ENCODE results near the gene ADGB.

Gene ADGB

DNA sequence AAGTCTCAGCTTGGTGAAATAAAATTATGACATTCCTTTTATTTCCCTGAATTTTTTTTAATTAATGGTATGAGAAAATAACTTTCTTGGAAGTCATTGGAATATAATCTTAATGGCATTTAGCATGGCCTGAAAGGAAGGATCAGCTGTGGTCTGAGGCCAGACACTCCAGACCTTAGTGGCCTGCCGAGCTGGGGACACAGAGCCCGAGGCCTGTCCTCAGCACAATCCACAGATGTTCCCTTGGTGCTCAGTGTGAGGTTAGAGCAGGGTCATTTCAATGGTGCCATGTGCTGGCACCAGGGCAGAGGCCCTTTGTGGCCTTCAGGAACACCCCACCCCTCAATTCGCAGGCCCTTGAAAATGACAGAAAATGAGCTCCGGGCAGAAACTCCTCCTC lies 120.6 kb downstream of the ADGB start:
- no peaks in the 10 kb centered on the region for H3K27me3 ChIP-seq (ENCODE audit: insufficient read depth, low read length)
- H3K4me3 ChIP-seq (ENCODE audit: low read length), result no peak overlapping the region
- no peak overlapping the region for H2AFZ ChIP-seq (ENCODE audit: low read depth, low read length)
- H3K4me1 ChIP-seq (ENCODE audit: insufficient read depth, low read length), result no peaks in the 10 kb centered on the region
- no peaks in the 10 kb centered on the region for H3K9me3 ChIP-seq (ENCODE audit: low read length)
- no peaks in the 10 kb centered on the region for H3K36me3 ChIP-seq (ENCODE audit: insufficient read depth, low read length)

DNA sequence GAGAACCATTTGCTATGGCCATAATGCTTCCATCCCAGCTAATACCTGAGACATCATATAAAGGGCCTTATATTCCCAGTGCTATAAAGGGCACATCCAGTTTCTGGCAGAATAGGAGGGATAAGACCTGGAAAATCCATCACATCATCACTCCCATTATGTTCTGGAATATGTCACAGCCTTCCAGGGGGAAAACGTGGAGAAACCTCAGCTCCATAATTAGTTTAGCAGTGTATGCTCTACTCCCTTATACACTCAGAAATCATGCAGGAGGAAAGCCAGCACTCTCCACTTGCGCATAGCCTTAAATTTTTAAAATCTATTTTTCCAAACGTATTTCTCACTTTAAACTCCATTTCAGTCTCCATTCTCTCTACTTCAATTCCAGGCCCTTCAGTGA lies 140.9 kb downstream of the ADGB start:
- no peak overlapping the region for H3K4me3 ChIP-seq (ENCODE audit: low read length)
- no peaks in the 10 kb centered on the region for H3K27me3 ChIP-seq (ENCODE audit: insufficient read depth, low read length)
- H3K4me1 ChIP-seq (ENCODE audit: insufficient read depth, low read length), result no peaks in the 10 kb centered on the region
- no peaks in the 10 kb centered on the region for H3K9me3 ChIP-seq (ENCODE audit: low read length)
- no peaks in the 10 kb centered on the region for H3K36me3 ChIP-seq (ENCODE audit: insufficient read depth, low read length)
- H2AFZ ChIP-seq (ENCODE audit: low read depth, low read length), result no peak overlapping the region

- Histone ChIP-seq H3K9me3 (ENCODE audit: low read length) (no peaks in the 10 kb centered on the region), H3K4me1 (ENCODE audit: insufficient read depth, low read length) (no peaks in the 10 kb centered on the region), H3K4me3 (ENCODE audit: low read length) (no peak overlapping the region), H3K36me3 (ENCODE audit: insufficient read depth, low read length) (no peaks in the 10 kb centered on the region), H3K27me3 (ENCODE audit: insufficient read depth, low read length) (no peaks in the 10 kb centered on the region), H2AFZ (ENCODE audit: low read depth, low read length) (no peak overlapping the region)
These were observed 142.8 kb downstream of the ADGB start for GRCh38 chr6:146741609-146742008.

GRCh38 chr6:146753306-146753705 lies 154.5 kb downstream of the ADGB start:
- H2AFZ ChIP-seq (ENCODE audit: low read depth, low read length), result no peak overlapping the region
- no peaks in the 10 kb centered on the region for H3K27me3 ChIP-seq (ENCODE audit: insufficient read depth, low read length)
- no peaks in the 10 kb centered on the region for H3K36me3 ChIP-seq (ENCODE audit: insufficient read depth, low read length)
- H3K4me3 ChIP-seq (ENCODE audit: low read length), result no peak overlapping the region
- no peaks in the 10 kb centered on the region for H3K4me1 ChIP-seq (ENCODE audit: insufficient read depth, low read length)
- H3K9me3 ChIP-seq (ENCODE audit: low read length), result no peaks in the 10 kb centered on the region

DNA sequence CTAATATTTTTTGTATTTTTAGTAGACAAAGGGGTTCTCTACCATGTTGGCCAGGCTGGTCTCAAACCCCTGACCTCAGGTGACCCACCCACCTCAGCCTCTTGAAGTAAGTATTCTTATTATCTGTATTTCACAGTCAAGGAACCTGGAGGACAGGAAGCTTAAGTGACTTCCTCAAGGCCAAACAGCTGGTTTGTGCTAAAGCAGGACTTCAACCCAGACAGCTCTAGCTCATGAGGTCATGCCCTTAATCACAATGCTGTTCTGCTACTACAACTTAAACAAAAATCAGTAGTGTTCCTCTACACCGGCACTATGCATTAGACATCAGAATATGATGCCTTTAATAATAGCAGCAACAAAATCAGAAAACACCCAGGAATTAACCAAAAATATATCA lies 168.9 kb downstream of the ADGB start:
- H3K4me1 ChIP-seq (ENCODE audit: insufficient read depth, low read length), result no peaks in the 10 kb centered on the region
- no peak overlapping the region for H2AFZ ChIP-seq (ENCODE audit: low read depth, low read length)
- no peaks in the 10 kb centered on the region for H3K9me3 ChIP-seq (ENCODE audit: low read length)
- H3K4me3 ChIP-seq (ENCODE audit: low read length), result no peak overlapping the region
- H3K27me3 ChIP-seq (ENCODE audit: insufficient read depth, low read length), result no peaks in the 10 kb centered on the region
- H3K36me3 ChIP-seq (ENCODE audit: insufficient read depth, low read length), result no peaks in the 10 kb centered on the region

- Histone ChIP-seq H3K27me3 (ENCODE audit: insufficient read depth, low read length) (no peaks in the 10 kb centered on the region), H3K36me3 (ENCODE audit: insufficient read depth, low read length) (no peaks in the 10 kb centered on the region), H3K4me1 (ENCODE audit: insufficient read depth, low read length) (no peaks in the 10 kb centered on the region), H3K9me3 (ENCODE audit: low read length) (no peaks in the 10 kb centered on the region), H2AFZ (ENCODE audit: low read depth, low read length) (no peak overlapping the region), H3K4me3 (ENCODE audit: low read length) (no peak overlapping the region)
These were observed 169.9 kb downstream of the ADGB start for GRCh38 chr6:146768722-146769121.

DNA sequence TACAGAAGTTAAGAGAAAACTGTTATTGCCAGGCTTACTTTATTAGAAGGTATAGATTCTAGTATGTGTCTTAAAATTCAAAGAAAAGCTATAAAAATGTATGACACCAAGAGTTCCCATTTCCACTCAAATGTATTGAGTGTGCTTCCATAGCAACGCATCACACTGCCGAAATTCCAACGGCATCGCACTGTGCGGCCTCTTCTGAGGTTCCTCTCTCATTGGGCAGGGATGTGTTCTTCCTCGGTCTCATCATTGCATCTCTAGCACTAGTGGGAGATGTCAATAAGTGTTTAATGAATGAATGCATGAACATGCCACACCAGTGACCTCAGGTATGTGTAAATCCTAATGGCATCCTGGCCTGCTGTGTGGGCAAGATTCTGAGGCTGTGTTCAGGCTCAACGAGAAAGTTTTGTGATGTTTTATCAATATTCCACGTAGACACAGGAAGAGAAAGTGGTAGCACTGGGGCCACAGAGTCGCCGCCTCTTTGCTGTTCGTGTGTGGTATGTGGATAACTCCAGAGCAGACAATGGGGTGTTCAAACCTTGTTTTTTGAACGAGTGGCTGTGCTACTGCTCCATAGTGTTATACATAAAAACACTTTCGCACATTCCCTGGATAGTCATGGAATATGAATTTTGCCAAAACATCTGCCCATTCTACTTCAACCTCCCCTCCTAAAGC lies 171.6 kb downstream of the ADGB start:
- no peaks in the 10 kb centered on the region for H3K4me1 ChIP-seq (ENCODE audit: insufficient read depth, low read length)
- no peaks in the 10 kb centered on the region for H3K9me3 ChIP-seq (ENCODE audit: low read length)
- H3K4me3 ChIP-seq (ENCODE audit: low read length), result no peak overlapping the region
- no peaks in the 10 kb centered on the region for H3K36me3 ChIP-seq (ENCODE audit: insufficient read depth, low read length)
- H2AFZ ChIP-seq (ENCODE audit: low read depth, low read length), result no peak overlapping the region
- no peaks in the 10 kb centered on the region for H3K27me3 ChIP-seq (ENCODE audit: insufficient read depth, low read length)

DNA sequence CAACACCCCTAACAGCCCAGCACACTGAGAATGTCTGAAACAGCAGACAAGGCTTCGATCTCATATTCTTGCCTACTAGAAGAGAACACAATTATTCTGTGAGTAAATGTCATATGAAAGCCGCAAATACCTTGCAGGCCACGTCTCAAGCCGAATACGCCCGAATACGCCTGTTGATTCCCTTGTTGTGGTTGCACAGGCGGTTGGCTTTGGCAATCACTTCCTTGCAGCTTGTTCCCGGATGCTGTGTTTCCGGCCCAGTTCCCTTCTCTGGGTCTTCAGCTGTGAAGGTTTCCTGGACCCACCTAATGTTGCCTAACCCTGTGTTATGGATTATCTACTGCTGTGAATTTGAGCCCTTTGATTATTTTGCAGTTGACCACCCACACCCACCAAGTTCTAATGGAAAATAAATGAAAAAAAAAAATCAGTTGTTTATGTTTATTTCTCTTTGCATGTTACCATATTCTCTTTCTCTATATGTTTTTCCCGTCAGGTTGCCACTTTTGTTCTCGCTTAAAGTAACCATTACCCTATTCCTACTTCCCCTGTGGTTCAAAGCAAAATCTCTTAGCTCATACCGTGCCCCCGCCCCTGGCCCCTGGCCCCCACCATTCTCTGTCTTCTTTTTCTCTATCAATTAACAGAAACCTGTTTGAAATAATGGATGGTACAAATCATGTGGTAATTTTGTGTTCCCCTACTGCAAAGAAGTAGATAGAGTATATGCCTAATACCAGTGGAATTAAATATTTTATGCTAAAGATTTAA lies 172.4 kb downstream of the ADGB start:
- H3K4me3 ChIP-seq (ENCODE audit: low read length), result no peak overlapping the region
- no peaks in the 10 kb centered on the region for H3K9me3 ChIP-seq (ENCODE audit: low read length)

GRCh38 chr6:146775220-146775619 lies 176.4 kb downstream of the ADGB start:
- Histone ChIP-seq H3K27me3 (ENCODE audit: insufficient read depth, low read length) (no peaks in the 10 kb centered on the region), H3K4me3 (ENCODE audit: low read length) (no peak overlapping the region), H3K9me3 (ENCODE audit: low read length) (no peaks in the 10 kb centered on the region), H2AFZ (ENCODE audit: low read depth, low read length) (no peak overlapping the region), H3K4me1 (ENCODE audit: insufficient read depth, low read length) (no peaks in the 10 kb centered on the region), H3K36me3 (ENCODE audit: insufficient read depth, low read length) (no peaks in the 10 kb centered on the region)

More for the DNA sequence above, 172.4 kb downstream of the ADGB start:
- Histone ChIP-seq H2AFZ (ENCODE audit: low read depth, low read length) (no peak overlapping the region), H3K36me3 (ENCODE audit: insufficient read depth, low read length) (no peaks in the 10 kb centered on the region), H3K4me1 (ENCODE audit: insufficient read depth, low read length) (no peaks in the 10 kb centered on the region), H3K27me3 (ENCODE audit: insufficient read depth, low read length) (no peaks in the 10 kb centered on the region)

DNA sequence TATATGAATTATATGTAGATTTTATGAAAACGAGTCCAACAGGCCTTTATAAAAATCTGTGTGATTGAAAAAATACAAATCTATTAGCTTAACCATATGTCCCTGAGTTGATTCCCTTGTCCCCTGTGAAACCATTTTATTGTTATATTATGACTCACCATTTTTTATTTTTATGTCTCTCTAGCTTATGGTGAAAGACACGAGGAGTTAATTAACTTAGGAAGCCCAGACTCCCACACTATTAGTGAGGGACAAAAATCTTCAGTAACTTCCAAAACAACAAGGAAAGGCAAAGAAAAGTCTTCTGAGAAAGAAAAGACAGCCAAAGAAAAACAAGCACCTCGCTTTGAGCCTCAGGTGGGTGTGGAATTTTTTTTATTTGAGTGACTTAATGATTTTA lies 183.1 kb downstream of the ADGB start:
- H3K27me3 ChIP-seq (ENCODE audit: insufficient read depth, low read length), result no peaks in the 10 kb centered on the region
- H3K9me3 ChIP-seq (ENCODE audit: low read length), result no peaks in the 10 kb centered on the region
- no peaks in the 10 kb centered on the region for H3K36me3 ChIP-seq (ENCODE audit: insufficient read depth, low read length)
- H3K4me3 ChIP-seq (ENCODE audit: low read length), result no peak overlapping the region
- H2AFZ ChIP-seq (ENCODE audit: low read depth, low read length), result no peak overlapping the region
- H3K4me1 ChIP-seq (ENCODE audit: insufficient read depth, low read length), result no peaks in the 10 kb centered on the region

DNA sequence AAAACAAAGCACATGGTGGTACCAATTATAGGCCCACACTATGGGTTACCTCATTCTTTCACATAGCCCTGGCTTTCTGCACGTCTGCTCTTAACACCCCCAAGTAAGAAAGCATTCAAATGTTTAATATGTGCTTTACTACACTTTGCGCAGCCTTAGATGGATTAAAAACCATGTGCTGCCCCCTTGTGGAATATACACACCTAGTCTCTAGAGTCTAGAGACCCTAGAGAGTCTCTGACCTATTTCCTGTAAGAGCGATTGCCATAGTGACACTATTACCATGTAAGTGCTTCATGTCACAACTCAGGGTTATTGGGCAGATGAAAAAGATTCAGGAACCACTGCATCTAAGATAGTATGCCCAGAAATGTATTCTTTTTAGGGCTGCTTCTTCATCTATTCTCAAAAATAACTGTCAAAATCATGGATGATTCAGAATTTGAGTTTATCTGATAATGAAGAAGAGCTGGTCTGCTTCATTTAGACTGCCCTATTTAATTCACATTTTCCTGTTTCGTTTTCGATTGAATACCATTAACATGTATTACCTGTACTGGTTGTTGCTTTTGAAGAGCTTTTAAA lies 186.3 kb downstream of the ADGB start:
- H3K4me3 ChIP-seq (ENCODE audit: low read length), result no peak overlapping the region
- H3K4me1 ChIP-seq (ENCODE audit: insufficient read depth, low read length), result no peaks in the 10 kb centered on the region
- no peaks in the 10 kb centered on the region for H3K9me3 ChIP-seq (ENCODE audit: low read length)
- no peaks in the 10 kb centered on the region for H3K27me3 ChIP-seq (ENCODE audit: insufficient read depth, low read length)
- no peak overlapping the region for H2AFZ ChIP-seq (ENCODE audit: low read depth, low read length)
- no peaks in the 10 kb centered on the region for H3K36me3 ChIP-seq (ENCODE audit: insufficient read depth, low read length)

GRCh38 chr6:146787876-146788508 lies 189.2 kb downstream of the ADGB start:
- Histone ChIP-seq H3K27me3 (ENCODE audit: insufficient read depth, low read length) (no peaks in the 10 kb centered on the region), H3K9me3 (ENCODE audit: low read length) (no peaks in the 10 kb centered on the region), H3K4me3 (ENCODE audit: low read length) (no peak overlapping the region), H3K4me1 (ENCODE audit: insufficient read depth, low read length) (no peaks in the 10 kb centered on the region), H3K36me3 (ENCODE audit: insufficient read depth, low read length) (no peaks in the 10 kb centered on the region), H2AFZ (ENCODE audit: low read depth, low read length) (no peak overlapping the region)

GRCh38 chr6:146790561-146791091 lies 191.9 kb downstream of the ADGB start:
- Histone ChIP-seq H3K36me3 (ENCODE audit: insufficient read depth, low read length) (no peaks in the 10 kb centered on the region), H3K4me1 (ENCODE audit: insufficient read depth, low read length) (no peaks in the 10 kb centered on the region), H3K27me3 (ENCODE audit: insufficient read depth, low read length) (no peaks in the 10 kb centered on the region), H3K4me3 (ENCODE audit: low read length) (no peak overlapping the region), H3K9me3 (ENCODE audit: low read length) (no peaks in the 10 kb centered on the region), H2AFZ (ENCODE audit: low read depth, low read length) (no peak overlapping the region)

Measured in neuron (in vitro differentiated cells).